SK-N-SH treated with all-trans-retinoic acid at 6 μM for 48 hours (cell line): Measurements from ENCODE around the gene FTCD.
"Not testable (repeated sequence)": the region's sequence is repeated elsewhere in the genome, so short reads cannot be mapped to it uniquely, and the experiment has no call there.

Source experiments
- ATAC-seq: fragments of 200-7000 bp; cut with Tn5 transposase; 3 replicates; pipeline ENCODE4 v1.9.1; 2020; ENCODE audit warnings: mild to moderate bottlenecking, moderate library complexity
- ARNTL ChIP-seq: fragments of 450-650 bp; formaldehyde crosslinking; IDR thresholded peaks from 2 replicates; pipeline ENCODE4 v1.5.0; 2020; ENCODE audit warnings: low read depth, mild to moderate bottlenecking, moderate library complexity, borderline replicate concordance
- CSDC2 ChIP-seq: fragments of 250-450 bp; sonication (Bioruptor Pico); IDR thresholded peaks from 2 replicates; pipeline ENCODE4 v1.5.0; 2020; ENCODE audit warnings: mild to moderate bottlenecking, moderate library complexity
- GLIS3 ChIP-seq: fragments of 250-450 bp; sonication (Bioruptor Pico); IDR thresholded peaks from 2 replicates; pipeline ENCODE4 v1.5.0; 2020; ENCODE audit warnings: mild to moderate bottlenecking, moderate library complexity
- ISL1 ChIP-seq: fragments of 250-450 bp; sonication (Bioruptor Pico); IDR thresholded peaks from 2 replicates; pipeline ENCODE4 v2.1.2; 2022; ENCODE audit warnings: mild to moderate bottlenecking, moderate library complexity
- OSR1 ChIP-seq: fragments of 250-450 bp; sonication (Bioruptor Pico); IDR thresholded peaks from 2 replicates; pipeline ENCODE4 v1.8.0; 2022; ENCODE audit warnings: moderate library complexity, mild to moderate bottlenecking, inconsistent platforms
- PPARA ChIP-seq: fragments of 250-450 bp; sonication (Bioruptor Pico); IDR thresholded peaks from 2 replicates; pipeline ENCODE4 v1.5.0; 2020; ENCODE audit warnings: mild to moderate bottlenecking, borderline replicate concordance
- RARB ChIP-seq: fragments of 250-450 bp; sonication (Bioruptor Pico); IDR thresholded peaks from 2 replicates; pipeline ENCODE4 v1.8.0; 2021; ENCODE audit warnings: mild to moderate bottlenecking, moderate library complexity
- SNAI2 ChIP-seq: fragments of 250-450 bp; sonication (Bioruptor Pico); IDR thresholded peaks from 2 replicates; pipeline ENCODE4 v1.5.0; 2020; ENCODE audit warnings: mild to moderate bottlenecking, moderate library complexity
- TCF4 ChIP-seq: fragments of 250-450 bp; sonication (Bioruptor Pico); IDR thresholded peaks from 2 replicates; pipeline ENCODE4 v1.8.0; 2021; ENCODE audit warnings: mild to moderate bottlenecking, moderate library complexity, borderline replicate concordance
- TOX ChIP-seq: fragments of 250-450 bp; sonication (Bioruptor Pico); IDR thresholded peaks from 2 replicates; pipeline ENCODE4 v1.8.0; 2021; ENCODE audit warnings: mild to moderate bottlenecking, moderate library complexity, borderline replicate concordance
- ZC3H10 ChIP-seq: fragments of 250-450 bp; sonication (Bioruptor Pico); IDR thresholded peaks from 2 replicates; pipeline ENCODE4 v1.5.1; 2021; ENCODE audit warnings: mild to moderate bottlenecking, moderate library complexity
- ZFP3 ChIP-seq: fragments of 250-450 bp; sonication (Bioruptor Pico); IDR thresholded peaks from 2 replicates; pipeline ENCODE4 v1.5.0; 2020; ENCODE audit warnings: mild to moderate bottlenecking, moderate library complexity
- ZFP30 ChIP-seq: fragments of 450-650 bp; formaldehyde crosslinking; IDR thresholded peaks from 2 replicates; pipeline ENCODE4 v1.5.0; 2022; ENCODE audit warnings: mild to moderate bottlenecking, moderate library complexity
- ZNF565 ChIP-seq: fragments of 450-650 bp; formaldehyde crosslinking; conservative IDR thresholded peaks from 2 replicates; pipeline ENCODE4 v1.5.0; 2020; ENCODE audit warnings: low read depth, mild to moderate bottlenecking, moderate library complexity
- ZNF70 ChIP-seq: fragments of 450-650 bp; formaldehyde crosslinking; IDR thresholded peaks from 2 replicates; pipeline ENCODE4 v1.5.0; 2020; ENCODE audit warnings: mild to moderate bottlenecking, moderate library complexity
- TF ChIP-seq, protein P1 (sequence below): fragments of 250-450 bp; sonication (Bioruptor Pico); IDR thresholded peaks from 2 replicates; pipeline ENCODE4 v1.5.0; 2020; ENCODE audit warnings: mild to moderate bottlenecking, moderate library complexity
- TF ChIP-seq, protein P2 (sequence below): fragments of 250-450 bp; sonication (Bioruptor Pico); IDR thresholded peaks from 2 replicates; pipeline ENCODE4 v1.5.1; 2020; ENCODE audit warnings: low read depth, mild to moderate bottlenecking, moderate library complexity
- TF ChIP-seq, protein P3 (sequence below): fragments of 250-450 bp; sonication (Bioruptor Pico); IDR thresholded peaks from 2 replicates; pipeline ENCODE4 v1.8.0; 2020; ENCODE audit warnings: mild to moderate bottlenecking, moderate library complexity, borderline replicate concordance
- TF ChIP-seq, protein P4 (sequence below): fragments of 250-450 bp; sonication (Bioruptor Pico); IDR thresholded peaks from 2 replicates; pipeline ENCODE4 v1.8.0; 2021; ENCODE audit warnings: low read depth, mild to moderate bottlenecking, moderate library complexity, borderline replicate concordance

Gene FTCD

DNA sequence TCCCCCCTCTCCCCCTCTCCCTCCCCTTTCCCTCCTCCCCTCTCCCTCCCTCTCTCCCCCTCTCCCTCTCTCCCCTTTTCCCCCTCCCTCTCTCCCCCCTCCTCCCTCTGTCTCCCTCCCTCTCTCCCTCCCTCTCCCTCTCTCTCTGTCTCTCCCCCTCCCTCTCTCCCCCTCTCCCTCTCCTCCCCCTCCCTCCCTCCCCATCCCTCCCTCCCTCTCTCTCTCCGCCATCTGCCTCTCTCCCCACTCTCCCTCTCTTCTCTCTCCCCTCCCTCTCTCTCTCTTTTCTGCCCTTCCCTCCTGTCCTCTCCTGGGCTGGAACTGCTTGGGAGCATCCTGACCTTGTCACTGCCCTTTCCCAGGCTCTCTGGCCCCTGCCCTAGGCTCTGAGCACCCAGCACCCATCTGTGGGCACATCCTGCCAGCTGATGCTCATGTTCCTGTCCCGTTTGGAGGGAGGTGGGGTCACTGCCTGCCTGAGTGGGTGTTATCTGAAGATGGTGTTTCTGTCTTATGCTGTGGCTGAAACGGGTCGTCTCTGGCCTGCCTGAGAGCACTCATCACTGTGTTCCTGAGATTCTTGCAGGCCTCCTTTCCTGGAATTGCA, 10.8 kb downstream of the FTCD start:
- no peak for ATAC-seq
- no peak for TF ChIP-seq ARNTL (CRISPR knock-in tag)
- no peak for TF ChIP-seq ISL1 (CRISPR knock-in tag)
- TF ChIP-seq, protein P1, sequence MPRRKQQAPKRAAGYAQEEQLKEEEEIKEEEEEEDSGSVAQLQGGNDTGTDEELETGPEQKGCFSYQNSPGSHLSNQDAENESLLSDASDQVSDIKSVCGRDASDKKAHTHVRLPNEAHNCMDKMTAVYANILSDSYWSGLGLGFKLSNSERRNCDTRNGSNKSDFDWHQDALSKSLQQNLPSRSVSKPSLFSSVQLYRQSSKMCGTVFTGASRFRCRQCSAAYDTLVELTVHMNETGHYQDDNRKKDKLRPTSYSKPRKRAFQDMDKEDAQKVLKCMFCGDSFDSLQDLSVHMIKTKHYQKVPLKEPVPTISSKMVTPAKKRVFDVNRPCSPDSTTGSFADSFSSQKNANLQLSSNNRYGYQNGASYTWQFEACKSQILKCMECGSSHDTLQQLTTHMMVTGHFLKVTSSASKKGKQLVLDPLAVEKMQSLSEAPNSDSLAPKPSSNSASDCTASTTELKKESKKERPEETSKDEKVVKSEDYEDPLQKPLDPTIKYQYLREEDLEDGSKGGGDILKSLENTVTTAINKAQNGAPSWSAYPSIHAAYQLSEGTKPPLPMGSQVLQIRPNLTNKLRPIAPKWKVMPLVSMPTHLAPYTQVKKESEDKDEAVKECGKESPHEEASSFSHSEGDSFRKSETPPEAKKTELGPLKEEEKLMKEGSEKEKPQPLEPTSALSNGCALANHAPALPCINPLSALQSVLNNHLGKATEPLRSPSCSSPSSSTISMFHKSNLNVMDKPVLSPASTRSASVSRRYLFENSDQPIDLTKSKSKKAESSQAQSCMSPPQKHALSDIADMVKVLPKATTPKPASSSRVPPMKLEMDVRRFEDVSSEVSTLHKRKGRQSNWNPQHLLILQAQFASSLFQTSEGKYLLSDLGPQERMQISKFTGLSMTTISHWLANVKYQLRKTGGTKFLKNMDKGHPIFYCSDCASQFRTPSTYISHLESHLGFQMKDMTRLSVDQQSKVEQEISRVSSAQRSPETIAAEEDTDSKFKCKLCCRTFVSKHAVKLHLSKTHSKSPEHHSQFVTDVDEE (CRISPR knock-in tag) = no peak
- no peak for TF ChIP-seq GLIS3 (CRISPR knock-in tag)
- no peak for TF ChIP-seq ZC3H10 (CRISPR knock-in tag)
- no peak for TF ChIP-seq CSDC2 (CRISPR knock-in tag)

DNA sequence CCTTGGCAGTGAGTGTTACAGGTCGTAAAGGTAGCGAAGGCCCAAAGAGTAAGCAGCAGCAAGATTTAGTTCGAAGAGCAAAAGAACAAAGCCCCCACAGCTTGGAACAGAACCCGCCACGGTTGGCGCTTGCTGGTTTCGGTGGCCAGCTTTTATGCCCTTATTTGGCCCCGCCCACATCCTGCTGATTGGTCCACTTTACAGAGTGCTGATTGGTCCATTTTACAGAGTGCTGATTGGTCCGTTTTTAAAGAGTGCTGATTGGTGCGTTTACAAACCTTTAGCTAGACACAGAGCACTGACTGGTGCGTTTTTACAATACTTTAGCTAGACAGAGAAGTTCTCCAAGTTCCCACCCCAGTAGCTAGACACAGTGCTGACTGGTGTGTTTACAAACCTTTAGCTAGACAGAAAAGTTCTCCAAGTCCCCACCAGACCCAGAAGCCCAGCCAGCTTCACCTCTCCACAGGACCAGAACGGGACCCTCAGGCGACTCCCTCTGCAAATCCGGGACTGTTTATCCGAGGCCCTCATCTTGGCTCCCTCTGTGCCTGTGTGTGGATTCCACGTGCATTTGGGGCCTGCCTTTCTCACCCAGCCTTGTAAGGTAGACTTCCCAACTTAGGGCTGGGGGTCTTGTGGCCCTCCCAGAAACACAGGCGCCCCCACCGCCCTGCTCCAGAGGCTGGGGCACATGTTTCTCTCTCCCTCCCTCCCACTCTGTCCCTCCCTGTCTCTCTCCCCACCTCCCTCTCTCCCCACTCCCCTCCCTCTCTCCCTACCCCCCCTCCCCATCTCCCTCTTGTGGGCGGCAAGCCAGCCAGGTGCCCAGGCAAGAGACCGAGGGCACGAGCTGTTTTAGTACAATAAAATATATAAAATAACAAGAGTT, 12.6 kb downstream of the FTCD start:
- no peak for ATAC-seq
- no peak for TF ChIP-seq ZC3H10 (CRISPR knock-in tag)
- no peak for TF ChIP-seq ARNTL (CRISPR knock-in tag)
- TF ChIP-seq ZFP30 (CRISPR knock-in tag) = no peak
- no peak for TF ChIP-seq ZNF565 (CRISPR knock-in tag)
- no peak for TF ChIP-seq ZFP3 (CRISPR knock-in tag)
- no peak for TF ChIP-seq PPARA (CRISPR knock-in tag)
- TF ChIP-seq, protein P2, sequence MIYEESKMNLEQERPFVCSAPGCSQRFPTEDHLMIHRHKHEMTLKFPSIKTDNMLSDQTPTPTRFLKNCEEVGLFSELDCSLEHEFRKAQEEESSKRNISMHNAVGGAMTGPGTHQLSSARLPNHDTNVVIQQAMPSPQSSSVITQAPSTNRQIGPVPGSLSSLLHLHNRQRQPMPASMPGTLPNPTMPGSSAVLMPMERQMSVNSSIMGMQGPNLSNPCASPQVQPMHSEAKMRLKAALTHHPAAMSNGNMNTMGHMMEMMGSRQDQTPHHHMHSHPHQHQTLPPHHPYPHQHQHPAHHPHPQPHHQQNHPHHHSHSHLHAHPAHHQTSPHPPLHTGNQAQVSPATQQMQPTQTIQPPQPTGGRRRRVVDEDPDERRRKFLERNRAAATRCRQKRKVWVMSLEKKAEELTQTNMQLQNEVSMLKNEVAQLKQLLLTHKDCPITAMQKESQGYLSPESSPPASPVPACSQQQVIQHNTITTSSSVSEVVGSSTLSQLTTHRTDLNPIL = no peak
- no peak for TF ChIP-seq TCF4 (CRISPR knock-in tag)
- no peak for TF ChIP-seq TOX (CRISPR knock-in tag)
- TF ChIP-seq SNAI2 (CRISPR knock-in tag) = no peak

DNA sequence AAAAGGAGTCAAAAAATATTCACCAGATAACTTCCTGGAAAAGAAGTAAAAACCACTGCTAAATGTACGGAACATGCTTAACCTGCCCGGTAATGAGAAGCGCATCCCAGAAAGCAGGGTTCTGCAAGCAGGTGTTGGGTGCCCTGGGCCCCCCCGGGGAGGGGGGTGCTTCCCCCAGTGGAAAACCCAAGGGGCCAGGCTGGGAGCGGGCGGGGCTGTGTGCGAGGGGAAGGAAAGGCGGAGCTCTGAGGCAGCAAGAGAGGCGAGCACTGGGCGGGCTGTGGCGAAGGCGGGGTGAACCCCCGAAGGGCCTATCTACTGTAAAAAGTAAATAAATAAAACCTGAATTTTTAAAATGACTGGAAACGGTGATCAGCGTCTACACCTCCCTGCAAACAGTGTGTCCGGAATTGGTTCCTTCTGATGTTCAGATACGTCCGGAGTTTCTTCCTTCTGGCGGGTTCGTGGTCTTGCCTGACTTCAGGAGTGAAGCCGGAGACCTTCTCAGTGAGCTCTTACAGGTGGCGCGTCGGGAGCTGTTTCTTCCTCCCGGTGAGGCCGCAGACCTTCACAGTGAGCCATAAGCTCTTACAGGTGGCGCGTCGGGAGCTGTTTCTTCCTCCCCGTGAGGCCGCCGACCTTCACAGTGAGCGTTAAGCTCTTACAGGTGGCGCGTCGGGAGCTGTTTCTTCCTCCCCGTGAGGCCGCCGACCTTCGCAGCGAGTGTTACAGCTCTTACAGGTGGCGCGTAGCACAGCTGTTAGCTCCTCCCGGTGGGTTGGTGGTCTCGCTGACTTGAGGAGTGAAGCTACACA, 13.4 kb downstream of the FTCD start:
- TF ChIP-seq OSR1 (no peak), TOX (CRISPR knock-in tag) (no peak), ZFP30 (CRISPR knock-in tag) (no peak), ZNF565 (CRISPR knock-in tag) (no peak), RARB (CRISPR knock-in tag) (no peak), ZC3H10 (CRISPR knock-in tag) (no peak), PPARA (CRISPR knock-in tag) (no peak), ISL1 (CRISPR knock-in tag) (no peak), ZNF70 (CRISPR knock-in tag) (no peak), TCF4 (CRISPR knock-in tag) (no peak), ARNTL (CRISPR knock-in tag) (no peak)
- TF ChIP-seq, protein P3, sequence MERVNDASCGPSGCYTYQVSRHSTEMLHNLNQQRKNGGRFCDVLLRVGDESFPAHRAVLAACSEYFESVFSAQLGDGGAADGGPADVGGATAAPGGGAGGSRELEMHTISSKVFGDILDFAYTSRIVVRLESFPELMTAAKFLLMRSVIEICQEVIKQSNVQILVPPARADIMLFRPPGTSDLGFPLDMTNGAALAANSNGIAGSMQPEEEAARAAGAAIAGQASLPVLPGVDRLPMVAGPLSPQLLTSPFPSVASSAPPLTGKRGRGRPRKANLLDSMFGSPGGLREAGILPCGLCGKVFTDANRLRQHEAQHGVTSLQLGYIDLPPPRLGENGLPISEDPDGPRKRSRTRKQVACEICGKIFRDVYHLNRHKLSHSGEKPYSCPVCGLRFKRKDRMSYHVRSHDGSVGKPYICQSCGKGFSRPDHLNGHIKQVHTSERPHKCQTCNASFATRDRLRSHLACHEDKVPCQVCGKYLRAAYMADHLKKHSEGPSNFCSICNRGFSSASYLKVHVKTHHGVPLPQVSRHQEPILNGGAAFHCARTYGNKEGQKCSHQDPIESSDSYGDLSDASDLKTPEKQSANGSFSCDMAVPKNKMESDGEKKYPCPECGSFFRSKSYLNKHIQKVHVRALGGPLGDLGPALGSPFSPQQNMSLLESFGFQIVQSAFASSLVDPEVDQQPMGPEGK (CRISPR knock-in tag) = no peak
- TF ChIP-seq, protein P2 = no peak
- TF ChIP-seq, protein P4, sequence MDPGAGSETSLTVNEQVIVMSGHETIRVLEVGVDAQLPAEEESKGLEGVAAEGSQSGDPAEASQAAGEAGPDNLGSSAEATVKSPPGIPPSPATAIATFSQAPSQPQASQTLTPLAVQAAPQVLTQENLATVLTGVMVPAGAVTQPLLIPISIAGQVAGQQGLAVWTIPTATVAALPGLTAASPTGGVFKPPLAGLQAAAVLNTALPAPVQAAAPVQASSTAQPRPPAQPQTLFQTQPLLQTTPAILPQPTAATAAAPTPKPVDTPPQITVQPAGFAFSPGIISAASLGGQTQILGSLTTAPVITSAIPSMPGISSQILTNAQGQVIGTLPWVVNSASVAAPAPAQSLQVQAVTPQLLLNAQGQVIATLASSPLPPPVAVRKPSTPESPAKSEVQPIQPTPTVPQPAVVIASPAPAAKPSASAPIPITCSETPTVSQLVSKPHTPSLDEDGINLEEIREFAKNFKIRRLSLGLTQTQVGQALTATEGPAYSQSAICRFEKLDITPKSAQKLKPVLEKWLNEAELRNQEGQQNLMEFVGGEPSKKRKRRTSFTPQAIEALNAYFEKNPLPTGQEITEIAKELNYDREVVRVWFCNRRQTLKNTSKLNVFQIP = no peak
- ATAC-seq = no peak

DNA sequence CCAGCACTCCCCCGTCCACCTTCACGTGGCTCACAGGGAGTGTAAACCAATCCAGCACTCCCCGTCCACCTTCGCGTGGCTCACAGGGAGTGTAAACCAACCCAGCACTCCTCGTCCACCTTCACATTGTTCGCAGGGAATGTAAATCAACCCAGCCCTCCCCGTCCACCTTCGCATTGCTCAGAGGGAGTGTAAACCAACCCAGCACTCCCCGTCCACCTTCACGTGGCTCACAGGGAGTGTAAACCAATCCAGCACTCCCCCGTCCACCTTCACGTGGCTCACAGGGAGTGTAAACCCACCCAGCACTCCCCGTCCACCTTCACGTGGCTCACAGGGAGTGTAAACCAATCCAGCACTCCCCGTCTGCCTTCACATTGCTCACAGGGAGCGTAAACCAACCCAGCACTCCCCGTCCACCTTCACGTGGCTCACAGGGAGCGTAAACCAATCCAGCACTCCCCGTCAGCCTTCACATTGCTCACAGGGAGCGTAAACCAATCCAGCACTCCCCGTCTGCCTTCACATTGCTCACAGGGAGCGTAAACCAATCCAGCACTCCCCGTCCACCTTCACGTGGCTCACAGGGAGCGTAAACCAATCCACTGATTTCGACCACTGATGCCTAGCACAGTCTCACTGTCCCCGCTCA, 14.9 kb downstream of the FTCD start:
- not testable (repeated sequence) for ATAC-seq
